Prostate gland (tissue), 2 donors: Measurements from ENCODE around the gene MUC5AC. TPM values are rescaled to one million over a fixed set of nuclear protein-coding genes. Genes with fewer than 3 reads are reported as not detected.

Experiments used
- DNase-seq: peaks from one replicate; pipeline ENCODE4 v3.0.0-alpha.2; 2019; ENCODE audit warnings: low spot score
- H3K27ac ChIP-seq, 2 donors: fragments of 200-600 bp; sonication (generic); 2 replicates each; pipeline ENCODE4 v1.5.1; 2017 to 2019
- H3K27me3 ChIP-seq: fragments of 200-600 bp; sonication (generic); replicated peaks from 2 replicates; pipeline ENCODE4 v1.5.1; 2019; ENCODE audit not compliant: insufficient read depth
- H3K36me3 ChIP-seq, 2 donors: fragments of 200-600 bp; sonication (generic); 1 replicate in 1 of 2; 2 replicates in 1 of 2; pipeline versions ENCODE4 v1.5.1 to v1.8.1; 2017 to 2019
- H3K4me1 ChIP-seq: fragments of 200-600 bp; sonication (generic); replicated peaks from 2 replicates; pipeline ENCODE4 v1.5.1; 2019
- H3K4me3 ChIP-seq, 2 donors: fragments of 200-600 bp; sonication (generic); 2 replicates each; pipeline ENCODE4 v1.5.1; 2017 to 2019
- H3K9me3 ChIP-seq: fragments of 200-600 bp; sonication (generic); 2 replicates; pipeline ENCODE4 v1.5.1; 2017
- CTCF ChIP-seq, 4 experiments: fragments of 200-600 bp in 2 of 4; fragments of 450-650 bp in 2 of 4; sonication (generic) in 2 of 4; IDR thresholded peaks; 1 replicate in 3 of 4; 2 replicates in 1 of 4; pipeline ENCODE4 v1.5.1; 2016 to 2019; ENCODE audit warnings: antibody characterized with exemption in 4 of 4, mild to moderate bottlenecking in 2 of 4, moderate library complexity in 2 of 4
- POLR2A ChIP-seq: fragments of 450-650 bp; IDR thresholded peaks from one replicate; pipeline ENCODE4 v1.6.1; 2016; ENCODE audit warnings: antibody characterized with exemption, mild to moderate bottlenecking
- POLR2AphosphoS5 ChIP-seq: sonication (generic); formaldehyde crosslinking; IDR thresholded peaks from one replicate; pipeline ENCODE4 v1.6.1; 2017; ENCODE audit warnings: antibody characterized with exemption
- WGBS: methylation state at CpG from one replicate; pipeline ENCODE4 v1.1.5; 2018; 5-methylcytosine and 5-hydroxymethylcytosine counted together
- intact Hi-C: fragments of 100-400 bp; cut with DNase I; formaldehyde crosslinking; loops from one replicate; pipeline ENCODE4 v1.14.2; 2022
- total RNA-seq, 2 donors: library from RNA; depleted of rRNA; stranded (reverse); fragments of >200 nt; gene quantifications; one replicate each; pipeline ENCODE4 v1.1.0, GENCODE V29; 2016

Gene MUC5AC
- total RNA-seq, 2 donors from 2014 or later, result 0.05 to 0.45 TPM

- TF ChIP-seq CTCF (IDR thresholded peaks at IDR 0.05) (no peak), POLR2A (no peak), POLR2AphosphoS5 (no peak)
- Histone ChIP-seq H3K36me3 (no peaks in the 10 kb centered on the region), H3K4me1 (peaks cover 10% of the 10 kb centered on the region), H3K9me3 (no peaks in the 10 kb centered on the region), H3K27me3 (peaks cover 12% of the 10 kb centered on the region), H3K27ac (no peak overlapping the region), H3K4me3 (no peak overlapping the region)
- WGBS, result 85% methylated on average over 36 of the region's 41 CpGs
- intact Hi-C loops, result loop anchor here (5.0 kb wide), 1 partner anchor 386 kb away; no protein-coding TSS in a partner anchor
- no peak for DNase-seq
Measured at GRCh38 chr11:1195682-1196515, 38.1 kb downstream of the MUC5AC start.

- no peak for DNase-seq
- 74% methylated on average over 27 of the region's 28 CpGs for WGBS
Measured at GRCh38 chr11:1196516-1197391, 39.0 kb downstream of the MUC5AC start.

GRCh38 chr11:1197431-1197885 is 39.7 kb downstream of the MUC5AC start:
- Histone ChIP-seq H3K9me3 (no peaks in the 10 kb centered on the region), H3K27ac (no peak overlapping the region), H3K4me1 (peaks cover 10% of the 10 kb centered on the region), H3K4me3 (no peak overlapping the region), H3K36me3 (no peaks in the 10 kb centered on the region), H3K27me3 (peaks cover 12% of the 10 kb centered on the region)
- TF ChIP-seq CTCF (IDR thresholded peaks at IDR 0.05) (no peak), POLR2A (no peak), POLR2AphosphoS5 (no peak)
- intact Hi-C loops, result loop anchor here (5.0 kb wide), 1 partner anchor 385 kb away; no protein-coding TSS in a partner anchor
- WGBS, result 75% methylated on average over 20 of the region's 29 CpGs
- no peak for DNase-seq

More at GRCh38 chr11:1196516-1197391, 39.0 kb downstream of the MUC5AC start:
- Histone ChIP-seq H3K36me3 (no peaks in the 10 kb centered on the region), H3K9me3 (no peaks in the 10 kb centered on the region), H3K27me3 (peaks cover 12% of the 10 kb centered on the region), H3K27ac (no peak overlapping the region), H3K4me3 (no peak overlapping the region), H3K4me1 (peaks cover 10% of the 10 kb centered on the region)
- TF ChIP-seq CTCF (IDR thresholded peaks at IDR 0.05), result no peak
- no peak for TF ChIP-seq POLR2A
- no peak for TF ChIP-seq POLR2AphosphoS5
- intact Hi-C loops, result loop anchor here (5.0 kb wide), 1 partner anchor 386 kb away; no protein-coding TSS in a partner anchor

GRCh38 chr11:1197886-1198560 is 40.3 kb downstream of the MUC5AC start:
- DNase-seq, result no peak
- no peak for TF ChIP-seq CTCF (IDR thresholded peaks at IDR 0.05)
- no peak for TF ChIP-seq POLR2A
- TF ChIP-seq POLR2AphosphoS5, result no peak
- no peak overlapping the region for H3K27ac ChIP-seq
- H3K9me3 ChIP-seq, result no peaks in the 10 kb centered on the region
- no peak overlapping the region for H3K4me3 ChIP-seq
- H3K36me3 ChIP-seq, result no peaks in the 10 kb centered on the region
- intact Hi-C loops, result loop anchor here (5.0 kb wide), 1 partner anchor 384 kb away; no protein-coding TSS in a partner anchor
- peaks cover 12% of the 10 kb centered on the region for H3K27me3 ChIP-seq
- peaks cover 10% of the 10 kb centered on the region for H3K4me1 ChIP-seq
- WGBS, result 83% methylated on average over 23 of the region's 33 CpGs
